Heart left ventricle (tissue), 13 donors: Measurements from ENCODE around the gene NADSYN1.
"Not testable (repeated sequence)": the region's sequence is repeated elsewhere in the genome, so short reads cannot be mapped to it uniquely, and the experiment has no call there.

ENCODE experiments used
- POLR2A ChIP-seq, 2 donors: fragments of 450-650 bp; IDR thresholded peaks; one replicate each; pipeline ENCODE4 v1.6.1; 2017; ENCODE audit warnings: antibody characterized with exemption in 2 of 2, mild to moderate bottlenecking in 2 of 2, moderate library complexity in 2 of 2
- TF ChIP-seq, protein P1 (sequence below), 12 donors: fragments of 200-600 bp; sonication (generic) in 4 of 12; IDR thresholded peaks; one replicate each; pipeline versions ENCODE4 v1.5.0 to v1.8.0; 2018 to 2022; ENCODE audit warnings: antibody characterized with exemption in 12 of 12, mild to moderate bottlenecking in 5 of 12
- donor health status: ischemic (EF 13 %, LVEDD 7.1; RV severe dilation, severe dysfunction).
- donor health status: DM: no; HTN: yes; CAD: no.
- donor health status: DM: no; HTN: no; CAD: no.
- donor health status: ischemic (EF 25% LVEDD 6.9; RV normal size, moderate dysfunction).
- donor health status: ischemic (EF 25% LVEDD 5.7; RV mildly dilated, moderate dysfunction).
- donor health status: ischemic (EF 35%, LVEDD 5.7; RV mildly dilated, moderate dysfunction).
- donor health status: nonischemic (EF 11% LVEDD 7.7; RV severe dilation, severe dysfunction).
- donor health status: DM: yes; HTN: yes; CAD: no.
- donor health status: PGD.
- donor health status: ischemic (EF 29% LVEDD 5.4; RV normal size, mild dysfunction).
- donor health status: nonischemic (EF 23%, LVEDD 6.1; RV moderate dilation, normal function).

DNA sequence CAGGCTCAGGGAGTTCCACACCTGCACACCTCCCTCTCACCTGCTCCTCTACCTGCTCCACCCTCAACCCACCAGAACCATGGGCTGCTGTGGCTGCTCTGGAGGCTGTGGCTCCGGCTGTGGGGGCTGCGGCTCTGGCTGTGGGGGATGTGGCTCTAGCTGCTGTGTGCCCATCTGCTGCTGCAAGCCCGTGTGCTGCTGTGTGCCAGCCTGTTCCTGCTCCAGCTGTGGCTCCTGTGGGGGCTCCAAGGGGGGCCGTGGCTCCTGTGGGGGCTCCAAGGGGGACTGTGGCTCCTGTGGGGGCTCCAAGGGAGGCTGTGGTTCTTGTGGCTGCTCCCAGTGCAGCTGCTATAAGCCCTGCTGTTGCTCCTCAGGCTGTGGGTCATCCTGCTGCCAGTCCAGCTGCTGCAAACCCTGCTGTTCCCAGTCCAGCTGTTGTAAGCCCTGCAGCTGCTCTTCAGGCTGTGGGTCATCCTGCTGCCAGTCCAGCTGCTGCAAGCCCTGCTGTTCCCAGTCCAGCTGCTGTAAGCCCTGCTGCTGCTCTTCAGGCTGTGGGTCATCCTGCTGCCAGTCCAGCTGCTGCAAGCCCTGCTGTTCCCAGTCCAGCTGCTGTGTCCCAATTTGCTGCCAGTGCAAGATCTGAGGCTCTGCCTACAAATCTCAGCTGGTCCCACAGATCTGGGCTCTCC lies 85.1 kb downstream of the NADSYN1 start, which contains the start of gene KRTAP5-8:
- TF ChIP-seq POLR2A (IDR thresholded peaks at IDR 0.05) = not testable (repeated sequence)
- TF ChIP-seq, protein P1, sequence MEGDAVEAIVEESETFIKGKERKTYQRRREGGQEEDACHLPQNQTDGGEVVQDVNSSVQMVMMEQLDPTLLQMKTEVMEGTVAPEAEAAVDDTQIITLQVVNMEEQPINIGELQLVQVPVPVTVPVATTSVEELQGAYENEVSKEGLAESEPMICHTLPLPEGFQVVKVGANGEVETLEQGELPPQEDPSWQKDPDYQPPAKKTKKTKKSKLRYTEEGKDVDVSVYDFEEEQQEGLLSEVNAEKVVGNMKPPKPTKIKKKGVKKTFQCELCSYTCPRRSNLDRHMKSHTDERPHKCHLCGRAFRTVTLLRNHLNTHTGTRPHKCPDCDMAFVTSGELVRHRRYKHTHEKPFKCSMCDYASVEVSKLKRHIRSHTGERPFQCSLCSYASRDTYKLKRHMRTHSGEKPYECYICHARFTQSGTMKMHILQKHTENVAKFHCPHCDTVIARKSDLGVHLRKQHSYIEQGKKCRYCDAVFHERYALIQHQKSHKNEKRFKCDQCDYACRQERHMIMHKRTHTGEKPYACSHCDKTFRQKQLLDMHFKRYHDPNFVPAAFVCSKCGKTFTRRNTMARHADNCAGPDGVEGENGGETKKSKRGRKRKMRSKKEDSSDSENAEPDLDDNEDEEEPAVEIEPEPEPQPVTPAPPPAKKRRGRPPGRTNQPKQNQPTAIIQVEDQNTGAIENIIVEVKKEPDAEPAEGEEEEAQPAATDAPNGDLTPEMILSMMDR (IDR thresholded peaks at IDR 0.05) = not testable (repeated sequence)
